Fibroblast of pulmonary artery (primary cell): Measurements from ENCODE around the gene CARD6.

Experiments
- DNase-seq: peaks from one replicate; pipeline ENCODE4 v3.0.0-alpha.2; 2010; ENCODE audit warnings: low read depth
- H3K4me3 ChIP-seq: replicated peaks from 2 replicates; pipeline ENCODE4 v1.5.1; 2011; ENCODE audit warnings: low read depth, mild to moderate bottlenecking, control low read depth, low read length, moderate library complexity
- CTCF ChIP-seq: IDR thresholded peaks from 2 replicates; pipeline ENCODE4 v1.5.1; 2011; ENCODE audit warnings: mild to moderate bottlenecking, control low read depth, low read length, inconsistent platforms; ENCODE audit errors: missing control alignments

The CARD6 gene

GRCh38 chr5:40909264-40909663 lies 68.1 kb downstream of the CARD6 start, which contains the start of gene C7:
C7 (plus strand) TSS chr5:40909497; CDS start chr5:40909611, 114 bp downstream.
- peak; percentile 87 for DNase-seq
- peak within 1 kb of the TSS; percentile 67 for H3K4me3 ChIP-seq
- no peak for TF ChIP-seq CTCF

DNA sequence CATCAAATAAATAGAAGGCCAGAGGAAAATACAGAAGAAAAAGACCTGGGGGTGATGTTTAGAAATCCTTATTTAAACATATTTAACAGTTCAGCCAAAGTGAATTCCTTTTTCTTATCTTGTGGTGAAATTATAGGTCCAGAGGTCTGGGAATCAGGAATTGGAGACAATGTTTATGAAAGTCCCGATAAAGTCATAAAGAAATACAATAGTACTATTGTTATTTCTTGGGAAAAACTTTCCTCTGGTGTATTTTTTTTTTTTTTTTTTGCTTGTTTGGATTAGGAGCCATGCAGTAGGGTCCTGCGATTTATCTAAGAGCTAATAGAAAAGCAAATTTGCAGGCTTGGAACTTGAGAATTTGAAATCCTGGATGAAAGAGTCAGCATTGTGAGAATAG lies 68.6 kb downstream of the CARD6 start:
- peak; percentile 54 for DNase-seq
- no peak for TF ChIP-seq CTCF
- peak overlapping the region; percentile 67 for H3K4me3 ChIP-seq
